Measurements from ENCODE around the gene ATP8B2. TPM values are rescaled to one million over a fixed set of nuclear protein-coding genes. Genes with fewer than 3 reads are reported as not detected.
"Not testable (repeated sequence)": the region's sequence is repeated elsewhere in the genome, so short reads cannot be mapped to it uniquely, and the experiment has no call there.

ATP8B2 gene, protein sequence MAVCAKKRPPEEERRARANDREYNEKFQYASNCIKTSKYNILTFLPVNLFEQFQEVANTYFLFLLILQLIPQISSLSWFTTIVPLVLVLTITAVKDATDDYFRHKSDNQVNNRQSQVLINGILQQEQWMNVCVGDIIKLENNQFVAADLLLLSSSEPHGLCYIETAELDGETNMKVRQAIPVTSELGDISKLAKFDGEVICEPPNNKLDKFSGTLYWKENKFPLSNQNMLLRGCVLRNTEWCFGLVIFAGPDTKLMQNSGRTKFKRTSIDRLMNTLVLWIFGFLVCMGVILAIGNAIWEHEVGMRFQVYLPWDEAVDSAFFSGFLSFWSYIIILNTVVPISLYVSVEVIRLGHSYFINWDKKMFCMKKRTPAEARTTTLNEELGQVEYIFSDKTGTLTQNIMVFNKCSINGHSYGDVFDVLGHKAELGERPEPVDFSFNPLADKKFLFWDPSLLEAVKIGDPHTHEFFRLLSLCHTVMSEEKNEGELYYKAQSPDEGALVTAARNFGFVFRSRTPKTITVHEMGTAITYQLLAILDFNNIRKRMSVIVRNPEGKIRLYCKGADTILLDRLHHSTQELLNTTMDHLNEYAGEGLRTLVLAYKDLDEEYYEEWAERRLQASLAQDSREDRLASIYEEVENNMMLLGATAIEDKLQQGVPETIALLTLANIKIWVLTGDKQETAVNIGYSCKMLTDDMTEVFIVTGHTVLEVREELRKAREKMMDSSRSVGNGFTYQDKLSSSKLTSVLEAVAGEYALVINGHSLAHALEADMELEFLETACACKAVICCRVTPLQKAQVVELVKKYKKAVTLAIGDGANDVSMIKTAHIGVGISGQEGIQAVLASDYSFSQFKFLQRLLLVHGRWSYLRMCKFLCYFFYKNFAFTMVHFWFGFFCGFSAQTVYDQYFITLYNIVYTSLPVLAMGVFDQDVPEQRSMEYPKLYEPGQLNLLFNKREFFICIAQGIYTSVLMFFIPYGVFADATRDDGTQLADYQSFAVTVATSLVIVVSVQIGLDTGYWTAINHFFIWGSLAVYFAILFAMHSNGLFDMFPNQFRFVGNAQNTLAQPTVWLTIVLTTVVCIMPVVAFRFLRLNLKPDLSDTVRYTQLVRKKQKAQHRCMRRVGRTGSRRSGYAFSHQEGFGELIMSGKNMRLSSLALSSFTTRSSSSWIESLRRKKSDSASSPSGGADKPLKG
- 20.7 TPM for polyA plus RNA-seq

DNA sequence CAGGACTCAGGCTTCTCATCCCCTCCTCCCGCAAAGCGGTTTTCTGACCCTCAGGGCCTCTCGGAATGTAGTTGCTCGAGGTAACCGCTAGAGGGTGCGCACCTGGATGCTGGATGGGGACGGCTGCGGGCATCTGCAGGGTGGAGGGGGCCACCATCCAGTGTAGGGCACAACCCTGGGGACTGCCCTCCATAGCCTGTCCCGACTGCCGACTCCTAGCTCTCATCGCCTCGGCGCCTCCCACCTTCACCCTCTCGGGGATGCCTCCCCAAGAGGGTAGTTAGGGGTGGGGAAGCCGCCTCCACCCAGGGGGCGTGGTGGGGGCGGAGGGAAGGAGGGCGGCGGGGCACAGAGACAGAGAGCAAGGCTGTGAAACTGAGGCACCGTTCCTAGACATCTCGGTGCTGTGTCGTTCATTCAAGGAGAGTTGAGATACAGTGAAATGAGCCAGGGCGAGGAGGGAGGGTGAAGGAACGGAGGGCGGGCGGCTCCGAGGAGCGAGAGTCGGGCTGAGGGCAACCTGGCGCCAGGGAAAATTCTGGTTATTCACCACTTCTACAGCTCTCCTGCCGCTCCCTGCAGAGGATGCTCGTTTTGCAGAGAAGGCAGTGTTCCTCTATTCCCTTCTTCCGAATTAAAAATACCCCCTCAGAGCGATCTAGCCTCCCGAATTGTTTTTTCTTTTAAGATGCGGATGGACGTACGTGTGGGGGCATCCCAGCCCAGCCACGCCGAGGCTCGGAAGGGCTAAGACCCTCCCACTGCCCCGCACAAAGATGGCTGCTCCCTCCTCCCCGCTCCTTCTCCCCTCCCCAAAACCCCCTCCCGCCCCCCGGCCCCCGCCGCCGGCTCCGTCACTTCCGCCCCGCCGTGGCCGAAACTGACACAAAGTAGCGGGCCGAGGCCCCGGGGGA is at the start of gene ATP8B2:
ATP8B2 (plus strand) TSS at position 857 of the 914 bp plus-strand sequence. CDS start 2,617 bp downstream, outside the sequence.
- Mint-ChIP-seq H3K27ac (peak within 1 kb of the TSS; percentile 83 to 97 (median 88)), H3K4me1 (peaks cover 12 to 29% (median 27%) of the 10 kb centered on the region in 3 donors), H3K4me3 (peak within 1 kb of the TSS; percentile 88 to 97 (median 94)), H3K9me3 (no peaks in the 10 kb centered on the region), H3K27me3 (peaks cover 3% of the 10 kb centered on the region), H3K36me3 (peaks cover 2% of the 10 kb centered on the region)

GRCh38 chr1:154276797-154277196 is 48.5 kb upstream of the ATP8B2 start:
- H3K27ac Mint-ChIP-seq, result no peak overlapping the region
- H3K27me3 Mint-ChIP-seq, result no peaks in the 10 kb centered on the region
- H3K36me3 Mint-ChIP-seq, result peaks cover 2% of the 10 kb centered on the region
- no peaks in the 10 kb centered on the region for H3K9me3 Mint-ChIP-seq
- no peak overlapping the region for H3K4me3 Mint-ChIP-seq
- peaks cover 10 to 17% (median 13%) of the 10 kb centered on the region in 3 donors for H3K4me1 Mint-ChIP-seq

DNA sequence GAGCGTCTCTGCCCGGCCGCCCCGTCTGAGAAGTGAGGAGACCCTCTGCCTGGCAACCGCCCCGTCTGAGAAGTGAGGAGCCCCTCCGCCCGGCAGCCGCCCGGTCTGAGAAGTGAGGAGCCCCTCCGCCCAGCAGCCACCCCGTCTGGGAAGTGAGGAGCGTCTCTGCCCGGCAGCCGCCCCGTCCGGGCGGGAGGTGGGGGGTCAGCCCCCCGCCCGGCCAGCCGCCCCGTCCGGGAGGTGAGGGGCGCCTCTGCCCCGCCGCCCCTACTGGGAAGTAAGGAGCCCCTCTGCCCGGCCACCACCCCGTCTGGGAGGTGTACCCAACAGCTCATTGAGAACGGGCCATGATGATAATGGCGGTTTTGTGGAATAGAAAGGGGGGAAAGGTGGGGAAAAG is 37.7 kb upstream of the ATP8B2 start:
- not testable (repeated sequence) for H3K4me1 Mint-ChIP-seq, H3K27me3 Mint-ChIP-seq, H3K27ac Mint-ChIP-seq, H3K36me3 Mint-ChIP-seq, H3K4me3 Mint-ChIP-seq, H3K9me3 Mint-ChIP-seq

DNA sequence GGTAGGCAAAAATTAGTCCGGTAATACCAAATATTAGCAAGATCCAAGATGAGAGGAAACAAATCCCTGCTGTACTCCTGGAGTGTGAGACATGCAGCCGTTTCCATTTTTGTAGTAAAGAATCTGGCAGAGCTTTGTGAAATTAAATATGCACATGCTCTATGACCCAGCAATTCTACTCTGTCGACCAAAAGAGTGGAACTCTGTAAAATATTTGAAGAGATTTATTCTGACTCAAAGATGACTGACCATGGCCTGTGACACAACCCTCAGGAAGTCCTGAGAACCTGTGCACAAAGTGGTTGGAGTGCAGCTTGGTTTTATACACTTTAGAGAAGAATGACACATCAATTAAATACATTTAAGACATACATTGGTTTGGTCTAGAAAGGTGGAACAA is 36.7 kb upstream of the ATP8B2 start:
- Mint-ChIP-seq H3K9me3 (peaks cover 0 to 9% (median 0%) of the 10 kb centered on the region in 3 donors), H3K4me3 (no peak overlapping the region), H3K4me1 (no peaks in the 10 kb centered on the region), H3K27me3 (peaks cover 5% of the 10 kb centered on the region), H3K27ac (no peak overlapping the region), H3K36me3 (no peaks in the 10 kb centered on the region)

DNA sequence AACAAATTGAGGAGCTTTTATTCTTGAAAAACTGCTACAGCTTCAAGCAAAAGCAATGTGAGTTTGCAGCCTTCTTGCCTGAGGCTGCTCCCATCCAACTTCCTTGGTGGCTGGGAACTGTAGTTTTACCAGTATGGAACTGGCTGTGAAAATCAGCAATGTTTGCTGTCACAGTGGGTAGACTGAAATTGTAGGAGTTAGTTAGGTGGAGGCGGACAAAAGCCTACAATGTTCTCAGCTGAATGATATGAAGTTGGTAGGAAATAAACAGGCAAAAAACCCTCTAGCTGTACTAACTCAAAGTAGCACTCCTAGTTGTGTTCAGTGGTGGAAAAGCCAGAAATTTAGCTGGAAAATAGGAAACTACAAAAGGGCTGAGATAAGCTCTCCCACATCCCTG is 34.4 kb upstream of the ATP8B2 start:
- Mint-ChIP-seq H3K4me1 (no peaks in the 10 kb centered on the region), H3K4me3 (no peak overlapping the region), H3K36me3 (peaks cover 4% of the 10 kb centered on the region), H3K27me3 (peaks cover 5% of the 10 kb centered on the region), H3K9me3 (peaks cover 2 to 17% (median 10%) of the 10 kb centered on the region in 3 donors), H3K27ac (no peak overlapping the region)

DNA sequence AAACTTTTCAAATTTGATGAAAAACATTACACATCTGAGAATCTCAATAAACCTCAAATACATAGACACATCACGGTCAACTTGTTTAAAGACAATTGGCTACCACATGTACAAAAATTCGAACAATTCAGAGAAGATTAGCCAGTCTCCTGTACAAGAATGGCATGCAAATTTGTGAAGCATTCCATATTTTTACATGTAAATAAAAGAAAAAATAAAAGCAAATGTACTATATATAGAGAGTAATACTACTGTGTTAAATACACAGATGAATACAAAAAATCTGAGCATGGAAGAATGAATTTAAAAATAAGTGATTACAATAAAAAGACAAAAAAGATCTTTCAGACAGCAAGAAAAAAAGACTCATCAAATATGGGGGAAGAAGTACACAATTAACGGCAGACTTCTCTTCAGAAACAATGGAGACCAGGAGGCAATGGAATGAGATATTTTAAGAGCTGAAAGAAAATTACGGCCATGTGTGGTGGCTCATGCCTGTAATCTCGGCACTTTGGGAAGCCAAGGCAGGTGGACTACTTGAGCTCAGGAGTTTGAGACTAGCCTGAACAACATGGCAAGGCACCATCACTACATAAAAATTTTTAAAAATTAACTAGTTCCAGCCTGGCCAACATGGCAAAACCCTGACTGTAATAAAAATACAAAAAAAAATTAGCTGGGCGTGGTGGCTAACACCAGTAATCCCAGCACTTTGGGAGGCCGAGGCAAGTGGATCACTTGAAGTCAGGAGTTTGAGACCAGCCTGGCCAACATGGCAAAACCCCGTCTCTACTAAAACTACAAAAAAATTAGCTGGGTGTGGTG is 29.7 kb upstream of the ATP8B2 start:
- no peak overlapping the region for H3K27ac Mint-ChIP-seq
- no peaks in the 10 kb centered on the region for H3K27me3 Mint-ChIP-seq
- peaks cover 0 to 1% (median 0%) of the 10 kb centered on the region in 3 donors for H3K4me1 Mint-ChIP-seq
- no peak overlapping the region for H3K4me3 Mint-ChIP-seq
- peaks cover 2 to 17% (median 15%) of the 10 kb centered on the region in 3 donors for H3K9me3 Mint-ChIP-seq
- H3K36me3 Mint-ChIP-seq, result peaks cover 4% of the 10 kb centered on the region

DNA sequence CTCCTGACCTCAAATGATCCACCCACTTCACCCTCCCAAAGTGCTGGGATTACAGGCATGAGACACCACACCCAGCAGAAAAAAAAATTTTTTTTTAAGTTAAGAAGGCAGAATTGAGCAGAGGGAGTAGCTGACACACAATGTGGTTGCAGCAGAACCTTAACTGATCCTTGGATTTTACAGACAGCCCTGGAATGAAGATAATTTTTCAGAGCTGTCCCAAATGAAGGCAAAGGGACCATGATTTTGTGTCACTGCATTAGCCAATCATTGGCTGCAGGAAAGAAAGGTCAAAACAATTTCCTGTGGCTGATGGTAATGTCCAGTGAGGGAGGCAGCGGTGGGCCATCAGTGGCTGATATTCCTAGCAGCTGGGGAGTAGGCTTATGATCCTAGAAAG is 23.7 kb upstream of the ATP8B2 start:
- no peaks in the 10 kb centered on the region for H3K27me3 Mint-ChIP-seq
- H3K4me1 Mint-ChIP-seq, result peaks cover 0 to 1% (median 0%) of the 10 kb centered on the region in 3 donors
- no peak overlapping the region for H3K4me3 Mint-ChIP-seq

DNA sequence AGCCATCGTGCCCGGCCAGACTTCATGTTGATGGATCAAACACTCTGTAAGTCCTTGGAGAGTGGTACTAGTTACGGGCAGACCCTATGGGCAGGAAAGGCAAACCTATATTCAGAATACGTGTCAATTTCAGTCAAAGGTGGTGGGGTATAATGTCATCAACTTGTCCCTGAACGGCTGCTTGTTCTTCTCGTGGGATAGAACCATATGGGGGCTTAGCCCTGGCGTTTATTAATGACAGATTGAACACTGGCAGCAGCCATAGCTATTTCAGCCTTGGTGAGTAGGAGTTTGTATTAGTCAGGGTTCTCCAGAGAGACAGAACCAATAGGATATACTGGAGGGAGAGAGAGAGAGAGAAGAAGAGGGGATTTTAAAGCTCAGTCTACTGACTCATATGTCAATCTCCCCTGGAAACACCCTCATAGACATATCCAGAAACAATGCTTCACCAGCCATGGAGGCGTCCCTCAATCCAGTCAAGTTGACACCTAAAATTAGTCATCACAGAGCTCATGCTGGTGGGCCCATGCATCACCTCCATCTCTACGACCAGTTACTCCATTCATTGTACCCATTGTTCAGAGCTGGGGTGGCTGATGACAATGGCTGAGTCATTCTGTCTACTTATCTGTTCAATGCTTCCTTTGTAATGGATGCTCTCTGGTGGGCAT is 20.5 kb upstream of the ATP8B2 start:
- H3K36me3 Mint-ChIP-seq, result no peaks in the 10 kb centered on the region
- no peaks in the 10 kb centered on the region for H3K27me3 Mint-ChIP-seq
- H3K9me3 Mint-ChIP-seq, result peaks cover 0 to 3% (median 3%) of the 10 kb centered on the region in 3 donors
- H3K4me3 Mint-ChIP-seq, result no peak overlapping the region
- no peaks in the 10 kb centered on the region for H3K4me1 Mint-ChIP-seq
- no peak overlapping the region for H3K27ac Mint-ChIP-seq

More for the DNA sequence above, 23.7 kb upstream of the ATP8B2 start:
- Mint-ChIP-seq H3K36me3 (no peaks in the 10 kb centered on the region), H3K27ac (no peak overlapping the region), H3K9me3 (peaks cover 0 to 3% (median 0%) of the 10 kb centered on the region in 3 donors)

GRCh38 chr1:154306151-154306550 is 19.2 kb upstream of the ATP8B2 start:
- Mint-ChIP-seq H3K4me3 (no peak overlapping the region), H3K4me1 (no peaks in the 10 kb centered on the region), H3K27me3 (no peaks in the 10 kb centered on the region), H3K9me3 (peaks cover 0 to 3% (median 3%) of the 10 kb centered on the region in 3 donors), H3K27ac (no peak overlapping the region), H3K36me3 (no peaks in the 10 kb centered on the region)

DNA sequence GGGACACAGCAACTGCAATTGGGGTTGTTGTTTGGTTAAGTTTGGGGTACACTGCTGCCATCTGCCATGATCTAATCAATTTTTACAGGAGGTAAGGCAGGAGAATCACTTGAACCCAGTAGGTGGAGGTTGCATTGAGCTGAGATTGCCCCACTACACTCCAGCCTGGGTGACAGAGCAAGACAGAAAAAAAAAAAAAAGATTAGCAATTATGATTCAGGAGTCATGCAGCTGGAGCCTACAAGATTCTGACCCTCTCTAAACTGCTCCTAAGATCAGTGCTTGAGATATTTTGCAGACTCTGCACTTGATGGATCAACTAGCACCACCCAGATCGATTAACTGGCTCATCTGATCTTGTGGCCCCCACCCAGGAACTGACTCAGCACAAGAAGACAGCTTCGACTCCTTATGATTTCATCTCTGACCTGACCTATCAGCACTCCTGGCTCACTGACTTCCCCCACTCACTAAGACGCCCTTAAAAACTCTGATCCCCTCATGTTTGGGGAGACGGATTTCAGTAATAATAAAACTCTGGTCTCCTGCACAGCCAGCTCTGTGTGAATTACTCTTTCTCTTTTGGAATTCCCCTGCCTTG is 17.6 kb upstream of the ATP8B2 start:
- not testable (repeated sequence) for H3K36me3 Mint-ChIP-seq, H3K4me3 Mint-ChIP-seq

DNA sequence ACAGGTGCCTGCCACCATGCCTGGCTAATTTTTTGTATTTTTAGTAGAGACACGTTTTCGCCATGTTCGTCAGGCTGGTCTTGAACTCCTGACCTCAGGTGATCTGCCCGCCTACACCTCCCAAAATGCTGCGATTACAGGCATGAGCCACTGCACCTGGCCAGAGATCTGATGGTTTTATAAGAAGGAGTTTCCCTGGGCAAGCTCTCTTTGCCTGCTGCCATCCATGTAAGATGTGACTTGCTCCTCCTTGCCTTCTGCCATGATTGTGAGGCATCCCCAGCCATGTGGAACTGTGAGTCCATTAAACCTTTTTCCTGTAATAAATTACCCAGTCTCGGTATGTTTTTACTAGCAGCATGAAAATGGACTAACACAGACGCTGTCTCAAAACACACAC is 16.2 kb upstream of the ATP8B2 start:
- H3K4me1 Mint-ChIP-seq, H3K9me3 Mint-ChIP-seq, H3K27ac Mint-ChIP-seq, H3K36me3 Mint-ChIP-seq, H3K4me3 Mint-ChIP-seq, H3K27me3 Mint-ChIP-seq: not testable (repeated sequence)

More for the DNA sequence above, 17.6 kb upstream of the ATP8B2 start:
- not testable (repeated sequence) for H3K27me3 Mint-ChIP-seq, H3K4me1 Mint-ChIP-seq, H3K9me3 Mint-ChIP-seq
- peak overlapping the region in 1 of 3 donors; percentile 14 for H3K27ac Mint-ChIP-seq

DNA sequence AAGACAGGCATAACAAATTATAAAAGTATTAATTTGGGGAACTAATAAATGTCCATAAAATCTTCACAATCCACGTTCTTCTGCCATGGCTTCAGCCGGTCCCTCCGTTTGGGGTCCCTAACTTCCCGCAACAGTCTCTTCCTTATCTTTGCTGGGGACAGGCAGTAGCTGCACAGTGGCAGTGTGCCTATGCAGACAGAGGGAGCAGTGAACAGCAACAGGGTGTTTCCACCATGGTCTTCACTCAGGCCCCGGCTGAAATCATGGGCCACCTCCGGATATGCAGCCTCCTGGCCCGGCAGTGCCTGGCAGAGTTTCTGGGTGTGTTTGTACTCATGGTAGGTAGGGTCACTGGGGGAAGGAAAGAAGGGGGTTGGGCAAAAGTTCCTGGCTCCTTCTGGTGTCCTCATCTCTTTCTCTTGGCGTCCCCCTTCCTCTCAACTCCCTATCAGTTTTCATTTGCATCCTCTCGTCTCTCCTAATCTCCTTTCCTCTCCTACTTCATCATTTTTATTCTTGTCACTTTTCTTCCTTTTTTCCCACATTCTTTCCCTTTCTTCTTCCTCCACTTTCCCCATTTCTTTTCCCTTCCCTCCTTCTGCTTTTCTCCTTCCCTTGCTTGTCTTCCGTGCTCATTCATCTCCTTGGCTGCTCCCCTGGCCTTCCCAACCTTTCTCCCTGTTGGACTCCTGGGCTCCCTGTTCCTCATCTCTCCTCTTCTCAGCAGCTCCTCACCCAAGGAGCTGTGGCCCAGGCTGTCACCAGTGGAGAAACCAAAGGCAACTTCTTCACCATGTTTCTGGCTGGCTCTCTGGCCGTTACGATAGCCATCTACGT is 12.9 kb upstream of the ATP8B2 start:
- H3K27ac Mint-ChIP-seq, H3K27me3 Mint-ChIP-seq, H3K36me3 Mint-ChIP-seq, H3K4me3 Mint-ChIP-seq, H3K4me1 Mint-ChIP-seq: not testable (repeated sequence)
- H3K9me3 Mint-ChIP-seq, result peaks cover 0 to 11% (median 5%) of the 10 kb centered on the region in 3 donors

Data from IgD-negative memory B cell (primary cell).